Measurements from ENCODE around the gene HNRNPAB. TPM values are rescaled to one million over a fixed set of nuclear protein-coding genes. Genes with fewer than 3 reads are reported as not detected.

HNRNPAB gene
- total RNA-seq, 2 experiments from 2014 or later: 185 to 215 TPM

GRCh38 chr5:178201221-178201926 is 3.0 kb upstream of the HNRNPAB start:
- no peaks in the 10 kb centered on the region for H3K9me3 Mint-ChIP-seq
- CTCF ChIA-PET: interaction anchor here (0.6 to 0.8 kb wide), 2 partner anchors 37 to 1197 kb away, joined by 3 read pairs; no protein-coding TSS in a partner anchor
- H3K27ac Mint-ChIP-seq: no peak overlapping the region
- H3K36me3 Mint-ChIP-seq (ENCODE audit: low read depth): peaks cover 14% of the 10 kb centered on the region
- no peak for DNase-seq
- no peak overlapping the region for H3K4me3 Mint-ChIP-seq
- POLR2A ChIA-PET: no interaction called here
- H3K27me3 Mint-ChIP-seq: peaks cover 2% of the 10 kb centered on the region
- peaks cover 15% of the 10 kb centered on the region for H3K4me1 Mint-ChIP-seq

- Mint-ChIP-seq H3K27ac (no peak overlapping the region), H3K9me3 (no peaks in the 10 kb centered on the region), H3K27me3 (peaks cover 2% of the 10 kb centered on the region), H3K4me1 (peaks cover 20% of the 10 kb centered on the region), H3K36me3 (ENCODE audit: low read depth) (peaks cover 19% of the 10 kb centered on the region), H3K4me3 (no peak overlapping the region)
- CTCF ChIA-PET: no interaction called here
- POLR2A ChIA-PET: no interaction called here
- DNase-seq: no peak
These were observed 2.5 kb upstream of the HNRNPAB start for GRCh38 chr5:178201927-178202235.

- Mint-ChIP-seq H3K27ac (no peak overlapping the region), H3K4me3 (peak overlapping the region; percentile 58), H3K36me3 (ENCODE audit: low read depth) (peaks cover 25% of the 10 kb centered on the region), H3K9me3 (no peaks in the 10 kb centered on the region), H3K4me1 (peaks cover 26% of the 10 kb centered on the region), H3K27me3 (peaks cover 2% of the 10 kb centered on the region)
- CTCF ChIA-PET: no interaction called here
- DNase-seq: no peak
- POLR2A ChIA-PET: interaction anchor here (0.7 kb wide), 1 partner anchor 19 kb away, joined by 3 read pairs; no protein-coding TSS in a partner anchor
These were observed 1.8 kb upstream of the HNRNPAB start for GRCh38 chr5:178202541-178202940.

- Mint-ChIP-seq H3K9me3 (no peaks in the 10 kb centered on the region), H3K4me1 (peaks cover 35% of the 10 kb centered on the region), H3K4me3 (peak overlapping the region; percentile 97), H3K27me3 (peaks cover 2% of the 10 kb centered on the region), H3K36me3 (ENCODE audit: low read depth) (peaks cover 36% of the 10 kb centered on the region), H3K27ac (peak overlapping the region; percentile 98)
- ChIA-PET POLR2A (no interaction called here), CTCF (interaction anchor here (1.0 to 1.3 kb wide), 3 partner anchors 12 to 83 kb away, joined by 3 read pairs; no protein-coding TSS in a partner anchor)
- DNase-seq: peak; percentile 25
These were observed 607 bp upstream of the HNRNPAB start for GRCh38 chr5:178203670-178204181.

- Mint-ChIP-seq H3K27me3 (peaks cover 2% of the 10 kb centered on the region), H3K4me1 (peaks cover 42% of the 10 kb centered on the region), H3K36me3 (ENCODE audit: low read depth) (peaks cover 50% of the 10 kb centered on the region), H3K9me3 (no peaks in the 10 kb centered on the region), H3K27ac (peak overlapping the region; percentile 80), H3K4me3 (peak overlapping the region; percentile 97)
- ChIA-PET CTCF (interaction anchor here (1.0 to 1.3 kb wide), 3 partner anchors 10 to 84 kb away, joined by 3 read pairs; no protein-coding TSS in a partner anchor), POLR2A (no interaction called here)
- peak; percentile 82 for DNase-seq
These were observed 809 bp downstream of the HNRNPAB start for GRCh38 chr5:178204935-178205748.

- Mint-ChIP-seq H3K4me1 (peaks cover 47% of the 10 kb centered on the region), H3K27me3 (peaks cover 2% of the 10 kb centered on the region), H3K36me3 (ENCODE audit: low read depth) (peaks cover 53% of the 10 kb centered on the region), H3K4me3 (peak overlapping the region; percentile 84), H3K27ac (peak overlapping the region; percentile 80), H3K9me3 (no peaks in the 10 kb centered on the region)
- ChIA-PET POLR2A (no interaction called here), CTCF (interaction anchor here (1.1 kb wide), 1 partner anchor 10 kb away, joined by 3 read pairs; no protein-coding TSS in a partner anchor)
- no peak for DNase-seq
These were observed 1.4 kb downstream of the HNRNPAB start for GRCh38 chr5:178205749-178206047.

GRCh38 chr5:178206166-178207101 is 2.1 kb downstream of the HNRNPAB start:
- DNase-seq: no peak
- CTCF ChIA-PET: interaction anchor here (0.9 to 1.4 kb wide), 3 partner anchors 9 to 25 kb away, joined by 3 read pairs; no protein-coding TSS in a partner anchor
- H3K27ac Mint-ChIP-seq: peak overlapping the region; percentile 80
- H3K27me3 Mint-ChIP-seq: peaks cover 2% of the 10 kb centered on the region
- H3K36me3 Mint-ChIP-seq (ENCODE audit: low read depth): peaks cover 60% of the 10 kb centered on the region
- H3K4me3 Mint-ChIP-seq: peak overlapping the region; percentile 84
- no peaks in the 10 kb centered on the region for H3K9me3 Mint-ChIP-seq
- POLR2A ChIA-PET: interaction anchor here (1.0 kb wide), 1 partner anchor 9 kb away, joined by 3 read pairs; no protein-coding TSS in a partner anchor
- H3K4me1 Mint-ChIP-seq: peaks cover 47% of the 10 kb centered on the region

GRCh38 chr5:178207183-178207916 is 3.0 kb downstream of the HNRNPAB start:
- Mint-ChIP-seq H3K4me1 (peaks cover 47% of the 10 kb centered on the region), H3K36me3 (ENCODE audit: low read depth) (peaks cover 69% of the 10 kb centered on the region), H3K4me3 (peak overlapping the region; percentile 84), H3K9me3 (no peaks in the 10 kb centered on the region), H3K27me3 (peaks cover 2% of the 10 kb centered on the region), H3K27ac (peak overlapping the region; percentile 79)
- no peak for DNase-seq
- ChIA-PET CTCF (interaction anchor here (0.9 to 1.4 kb wide), 2 partner anchors 9 to 24 kb away, joined by 3 read pairs; no protein-coding TSS in a partner anchor), POLR2A (no interaction called here)

GRCh38 chr5:178207917-178208280 is 3.6 kb downstream of the HNRNPAB start:
- DNase-seq: no peak
- peaks cover 74% of the 10 kb centered on the region for H3K36me3 Mint-ChIP-seq (ENCODE audit: low read depth)
- ChIA-PET CTCF (interaction anchor here (1.4 kb wide), 1 partner anchor 23 kb away, joined by 3 read pairs; no protein-coding TSS in a partner anchor), POLR2A (no interaction called here)
- H3K4me1 Mint-ChIP-seq: peaks cover 45% of the 10 kb centered on the region
- peaks cover 2% of the 10 kb centered on the region for H3K27me3 Mint-ChIP-seq
- peak overlapping the region; percentile 23 for H3K27ac Mint-ChIP-seq
- no peaks in the 10 kb centered on the region for H3K9me3 Mint-ChIP-seq
- no peak overlapping the region for H3K4me3 Mint-ChIP-seq

GRCh38 chr5:178208540-178209227 is 4.4 kb downstream of the HNRNPAB start:
- ChIA-PET CTCF (interaction anchor here (0.7 kb wide), 1 partner anchor 29 kb away, joined by 3 read pairs; no protein-coding TSS in a partner anchor), POLR2A (no interaction called here)
- no peak overlapping the region for H3K27ac Mint-ChIP-seq
- H3K9me3 Mint-ChIP-seq: no peaks in the 10 kb centered on the region
- H3K4me3 Mint-ChIP-seq: no peak overlapping the region
- H3K36me3 Mint-ChIP-seq (ENCODE audit: low read depth): peaks cover 80% of the 10 kb centered on the region
- peaks cover 42% of the 10 kb centered on the region for H3K4me1 Mint-ChIP-seq
- DNase-seq: no peak
- H3K27me3 Mint-ChIP-seq: peaks cover 2% of the 10 kb centered on the region

GRCh38 chr5:178209334-178210072 is 5.2 kb downstream of the HNRNPAB start:
- peak overlapping the region; percentile 16 for H3K4me3 Mint-ChIP-seq
- H3K4me1 Mint-ChIP-seq: peaks cover 40% of the 10 kb centered on the region
- ChIA-PET POLR2A (no interaction called here), CTCF (interaction anchor here (0.7 to 1.0 kb wide), 2 partner anchors 25 to 30 kb away, joined by 3 read pairs; no protein-coding TSS in a partner anchor)
- H3K36me3 Mint-ChIP-seq (ENCODE audit: low read depth): peaks cover 83% of the 10 kb centered on the region
- H3K27me3 Mint-ChIP-seq: no peaks in the 10 kb centered on the region
- H3K9me3 Mint-ChIP-seq: no peaks in the 10 kb centered on the region
- H3K27ac Mint-ChIP-seq: no peak overlapping the region
- no peak for DNase-seq

Data from activated CD4-positive, alpha-beta T cell treated with anti-CD3 and anti-CD28 coated beads, Interleukin-2, amount 10 ng/mL, durations not matched to agents 7 days and 5 days (primary cell).